Measurements from ENCODE around the gene HERPUD1. TPM values are rescaled to one million over a fixed set of nuclear protein-coding genes. Genes with fewer than 3 reads are reported as not detected.

HERPUD1 gene
- total and polyA plus RNA-seq, 2 of the 8 experiments (the other 6 are each of a cell fraction or from before 2014, with no cell fraction given): 23.3 to 34.7 TPM

- TF ChIP-seq HDAC2 (IDR thresholded peaks at IDR 0.05; ENCODE audit: borderline replicate concordance in 1 of 2, low read depth in 2 of 2, low read length in 2 of 2) (no peak), POU5F1 (IDR thresholded peaks at IDR 0.05; ENCODE audit: low read depth, low read length) (no peak), CHD7 (IDR thresholded peaks at IDR 0.05; ENCODE audit: insufficient replicate concordance, low read length) (no peak), SIN3A (conservative IDR thresholded peaks at IDR 0.05 in 1 of 2, IDR thresholded peaks at IDR 0.05 in 1 of 2; ENCODE audit: low read depth in 1 of 2, low read length in 2 of 2) (no peak), BRCA1 (IDR thresholded peaks at IDR 0.05; ENCODE audit: low read depth, low read length) (no peak), POLR2AphosphoS5 (IDR thresholded peaks at IDR 0.05; ENCODE audit: low read depth, low read length) (no peak), CHD1 (IDR thresholded peaks at IDR 0.05; ENCODE audit: low read depth, low read length) (no peak)
These were observed 29.4 kb downstream of the HERPUD1 start (continued) for GRCh38 chr16:56961386-56961785.
